Stomach (tissue), 9 donors: ENCODE measurements around the gene LNX1. TPM values are rescaled to one million over a fixed set of nuclear protein-coding genes. Genes with fewer than 3 reads are reported as not detected.

Source experiments
- DNase-seq, 2 donors: peaks; one replicate each; pipeline versions ENCODE4 v3.0.0 to v3.0.0-alpha.2; 2013 to 2019
- H3K27ac ChIP-seq, 5 donors: fragments of 200-600 bp in 4 of 5; sonication (generic) in 4 of 5; one replicate each; pipeline ENCODE4 v1.5.1; 2013 to 2019; ENCODE audit warnings: mild to moderate bottlenecking in 1 of 5, moderate library complexity in 1 of 5
- H3K27me3 ChIP-seq, 3 donors: fragments of 200-600 bp; sonication (generic); one replicate each; pipeline ENCODE4 v1.5.1; 2017 to 2019; ENCODE audit warnings: mixed run types in 1 of 3
- H3K36me3 ChIP-seq, 4 donors: fragments of 200-600 bp; sonication (generic); 1 replicate in 3 of 4; 2 replicates in 1 of 4; pipeline ENCODE4 v1.5.1; 2016 to 2019
- H3K4me1 ChIP-seq, 4 donors: fragments of 200-600 bp; sonication (generic); one replicate each; pipeline ENCODE4 v1.5.1; 2016 to 2019
- H3K4me3 ChIP-seq, 4 donors: fragments of 200-600 bp; sonication (generic) in 3 of 4; one replicate each; pipeline ENCODE4 v1.5.1; 2016 to 2019; ENCODE audit warnings: mild to moderate bottlenecking in 1 of 4
- H3K9me3 ChIP-seq, 4 donors: fragments of 200-600 bp; sonication (generic); one replicate each; pipeline ENCODE4 v1.5.1; 2016 to 2019
- CTCF ChIP-seq, 7 experiments: fragments of 450-650 bp in 4 of 7; fragments of 200-600 bp in 3 of 7; sonication (generic) in 3 of 7; IDR thresholded peaks; one replicate each; pipeline ENCODE4 v1.5.1; 2016 to 2019; ENCODE audit warnings: antibody characterized with exemption in 7 of 7, control low read depth in 2 of 7, mild to moderate bottlenecking in 1 of 7
- EP300 ChIP-seq: sonication (generic); formaldehyde crosslinking; IDR thresholded peaks from one replicate; pipeline ENCODE4 v1.6.1; 2017; ENCODE audit warnings: antibody characterized with exemption
- POLR2A ChIP-seq, 4 donors: fragments of 450-650 bp; IDR thresholded peaks; one replicate each; pipeline ENCODE4 v1.6.1; 2016; ENCODE audit warnings: antibody characterized with exemption in 4 of 4, control low read depth in 2 of 4, mild to moderate bottlenecking in 1 of 4, moderate library complexity in 1 of 4
- POLR2AphosphoS5 ChIP-seq, 3 donors: sonication (generic); formaldehyde crosslinking; IDR thresholded peaks; one replicate each; pipeline ENCODE4 v1.6.1; 2016; ENCODE audit warnings: antibody characterized with exemption in 3 of 3
- WGBS, 5 donors: extraction: QIAGEN DNeasy Blood & Tissue Kit in 3 of 5; methylation state at CpG; one replicate each; pipeline versions ENCODE4 v1.1.5 to v1.1.7; 2013 to 2018; 5-methylcytosine and 5-hydroxymethylcytosine counted together
- intact Hi-C: fragments of 100-400 bp; cut with DNase I; formaldehyde crosslinking; loops from one replicate; pipeline ENCODE4 v1.15.1; 2023; ENCODE audit warnings: low total_unique reads
- polyA plus RNA-seq, 3 donors: library from polyadenylated mRNA; stranded (reverse); fragments of 200-250 nt; gene quantifications; one replicate each; pipeline ENCODE4 v1.2.3, GENCODE V29; 2013
- total RNA-seq, 5 donors: library from RNA; depleted of rRNA; stranded (reverse); fragments of >200 nt; gene quantifications; one replicate each; pipeline versions ENCODE4 v1.1.0 to v1.2.3, GENCODE V29; 2014 to 2016
- donor health status: healthy with polysubstance abuse.
- donor health status: Bipolar disorder and iron deficiency.
- donor health status: healthy.

The LNX1 gene
- total and polyA plus RNA-seq, 8 donors: 5.4 to 30.9 (median 11.6) TPM

DNA sequence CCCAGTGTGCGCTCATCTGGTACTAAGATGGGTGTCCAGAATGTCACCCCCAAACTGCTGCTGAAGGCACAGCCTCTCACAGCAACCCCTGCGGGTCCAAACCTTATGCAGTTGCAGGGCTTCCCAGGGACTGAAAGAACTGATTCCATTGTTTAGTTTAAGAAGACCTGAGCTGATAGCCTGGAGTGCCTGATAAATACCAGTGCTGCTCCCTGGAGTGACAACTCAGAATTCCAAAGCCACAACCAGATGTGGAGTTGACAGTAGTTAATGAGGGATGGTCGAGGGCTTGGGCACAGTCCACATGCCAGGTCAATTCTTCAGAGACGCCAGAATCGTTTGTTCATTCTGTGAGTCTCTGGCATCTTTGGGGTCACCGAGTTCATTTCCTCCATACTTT is 71.2 kb downstream of the LNX1 start:
- H3K27me3 ChIP-seq: no peaks in the 10 kb centered on the region
- H3K36me3 ChIP-seq: no peaks in the 10 kb centered on the region
- no peaks in the 10 kb centered on the region for H3K9me3 ChIP-seq
- 57 to 75% (median 71%) methylated on average over 6 of the region's 6 CpGs for WGBS, 5 donors
- intact Hi-C loops: no loop called here
- no peak for DNase-seq
- H3K4me3 ChIP-seq: no peak overlapping the region
- no peak overlapping the region for H3K27ac ChIP-seq
- peaks cover 0 to 10% (median 0%) of the 10 kb centered on the region in 4 donors for H3K4me1 ChIP-seq
- TF ChIP-seq CTCF (IDR thresholded peaks at IDR 0.05) (no peak), EP300 (no peak), POLR2A (IDR thresholded peaks at IDR 0.05) (no peak), POLR2AphosphoS5 (IDR thresholded peaks at IDR 0.05) (no peak)

GRCh38 chr4:53518807-53519206 is 72.5 kb downstream of the LNX1 start:
- 91 to 93% (median 93%) methylated on average over 3 of the region's 3 CpGs for WGBS, 5 donors
- no peaks in the 10 kb centered on the region for H3K9me3 ChIP-seq
- H3K27ac ChIP-seq: no peak overlapping the region
- H3K36me3 ChIP-seq: no peaks in the 10 kb centered on the region
- TF ChIP-seq POLR2A (IDR thresholded peaks at IDR 0.05) (no peak), CTCF (IDR thresholded peaks at IDR 0.05) (no peak), EP300 (no peak)
- no peaks in the 10 kb centered on the region for H3K27me3 ChIP-seq
- peaks cover 0 to 10% (median 0%) of the 10 kb centered on the region in 4 donors for H3K4me1 ChIP-seq
- intact Hi-C loops: no loop called here
- no peak overlapping the region for H3K4me3 ChIP-seq
- no peak for DNase-seq

GRCh38 chr4:53515076-53515475 is 76.2 kb downstream of the LNX1 start:
- intact Hi-C loops: no loop called here
- Histone ChIP-seq H3K4me1 (peaks cover 0 to 11% (median 0%) of the 10 kb centered on the region in 4 donors), H3K36me3 (no peaks in the 10 kb centered on the region), H3K27me3 (no peaks in the 10 kb centered on the region), H3K4me3 (no peak overlapping the region), H3K27ac (no peak overlapping the region), H3K9me3 (no peaks in the 10 kb centered on the region)
- DNase-seq: no peak
- WGBS, 5 donors: 88 to 96% (median 95%) methylated on average over 4 of the region's 4 CpGs
- TF ChIP-seq EP300 (no peak), POLR2A (IDR thresholded peaks at IDR 0.05) (no peak), POLR2AphosphoS5 (IDR thresholded peaks at IDR 0.05) (no peak), CTCF (IDR thresholded peaks at IDR 0.05) (no peak)

DNA sequence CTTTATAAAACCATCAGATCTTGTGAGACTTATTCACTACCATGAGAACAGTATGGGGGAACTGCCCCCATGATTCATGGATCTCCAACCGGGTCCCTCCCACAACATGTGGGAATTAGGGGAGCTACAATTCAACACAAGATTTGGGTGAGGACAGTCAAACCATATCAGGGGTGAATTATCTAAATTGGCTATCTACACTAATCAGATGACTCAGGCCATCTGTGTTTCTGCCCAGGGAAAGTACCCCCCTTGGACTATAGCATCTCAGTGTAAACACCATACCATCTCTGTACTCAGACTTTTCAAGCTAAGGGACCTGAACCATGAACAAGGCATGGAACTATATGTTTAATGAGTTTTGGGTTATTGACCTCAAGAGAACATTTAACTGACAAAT is 76.8 kb downstream of the LNX1 start:
- no peak for TF ChIP-seq POLR2A (IDR thresholded peaks at IDR 0.05)
- no peak for TF ChIP-seq EP300
- TF ChIP-seq CTCF (IDR thresholded peaks at IDR 0.05): no peak
- no peak for TF ChIP-seq POLR2AphosphoS5 (IDR thresholded peaks at IDR 0.05)

More for the DNA sequence above, 76.8 kb downstream of the LNX1 start:
- DNase-seq: no peak
- H3K27ac ChIP-seq: no peak overlapping the region
- H3K4me3 ChIP-seq: no peak overlapping the region
- 0 to 2% (median 0%) methylated on average over 1 of the region's 1 CpG for WGBS, 5 donors
- intact Hi-C loops: no loop called here
- H3K9me3 ChIP-seq: no peaks in the 10 kb centered on the region
- peaks cover 0 to 11% (median 0%) of the 10 kb centered on the region in 4 donors for H3K4me1 ChIP-seq
- H3K36me3 ChIP-seq: no peaks in the 10 kb centered on the region
- no peaks in the 10 kb centered on the region for H3K27me3 ChIP-seq
